GM19035 (cell line): Measurements from ENCODE around the gene BAHCC1.

ENCODE experiments used
- ATAC-seq: cut with Tn5 transposase; IDR thresholded peaks from one replicate; pipeline ENCODE4 v1.9.1; 2021; ENCODE audit not compliant: unreplicated experiment

The BAHCC1 gene

DNA sequence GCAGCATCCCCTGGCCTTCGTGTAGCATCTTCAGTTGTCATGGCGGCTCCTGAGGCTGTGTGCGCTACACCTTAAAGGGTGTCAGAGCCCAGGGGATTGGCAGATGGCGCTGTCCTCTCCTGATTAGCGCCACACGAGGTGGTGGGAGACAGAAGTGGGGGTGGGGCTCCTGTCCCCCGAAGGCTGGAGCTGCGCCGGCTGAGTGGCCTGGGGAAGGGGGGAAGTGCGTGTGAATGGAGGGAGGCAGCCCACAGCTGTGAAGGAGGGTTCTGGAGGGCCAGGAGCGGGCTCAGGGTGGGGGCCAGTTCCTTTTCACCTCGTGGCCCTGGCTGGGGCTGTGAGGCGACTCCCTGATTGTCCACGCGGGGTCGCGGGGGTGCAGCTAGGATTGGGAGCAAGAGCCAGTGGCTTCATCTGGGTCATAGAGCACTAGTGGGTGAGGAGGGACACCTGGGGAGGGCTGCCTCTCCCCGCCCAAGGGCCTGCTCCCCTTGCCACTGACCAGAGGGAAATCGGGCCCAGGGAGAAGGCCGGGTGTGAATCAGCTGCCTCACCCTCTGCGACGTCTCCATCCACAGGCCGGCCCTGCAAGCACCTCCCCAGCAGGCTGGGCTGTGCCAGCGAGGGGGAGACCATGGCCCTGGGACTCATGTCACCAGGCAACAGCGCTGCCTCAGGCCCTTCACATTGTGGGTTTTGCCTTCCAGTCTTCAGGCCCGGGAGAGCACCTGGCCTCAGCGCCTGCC lies 14.1 kb downstream of the BAHCC1 start:
- no peak for ATAC-seq

DNA sequence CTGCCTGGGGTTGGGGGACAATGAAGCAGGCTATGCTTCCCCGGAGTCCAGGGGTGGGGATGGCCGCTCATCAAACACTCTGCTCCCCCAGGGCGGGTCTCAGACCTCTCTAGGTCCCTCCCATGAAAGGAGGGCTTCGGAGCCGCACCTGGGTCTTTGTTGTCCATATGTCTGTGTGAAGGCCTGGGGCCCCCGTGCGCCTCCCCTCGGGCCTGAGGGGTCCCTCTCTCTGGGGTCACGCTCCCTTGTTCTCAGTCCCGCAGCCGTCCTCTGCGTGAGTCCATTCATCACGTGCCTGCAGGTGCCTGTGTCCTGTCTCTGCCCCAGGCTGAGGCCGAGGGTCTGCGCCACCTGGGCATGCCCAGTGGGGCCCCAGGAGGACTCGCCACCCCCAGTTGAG lies 15.6 kb downstream of the BAHCC1 start:
- ATAC-seq, result no peak

DNA sequence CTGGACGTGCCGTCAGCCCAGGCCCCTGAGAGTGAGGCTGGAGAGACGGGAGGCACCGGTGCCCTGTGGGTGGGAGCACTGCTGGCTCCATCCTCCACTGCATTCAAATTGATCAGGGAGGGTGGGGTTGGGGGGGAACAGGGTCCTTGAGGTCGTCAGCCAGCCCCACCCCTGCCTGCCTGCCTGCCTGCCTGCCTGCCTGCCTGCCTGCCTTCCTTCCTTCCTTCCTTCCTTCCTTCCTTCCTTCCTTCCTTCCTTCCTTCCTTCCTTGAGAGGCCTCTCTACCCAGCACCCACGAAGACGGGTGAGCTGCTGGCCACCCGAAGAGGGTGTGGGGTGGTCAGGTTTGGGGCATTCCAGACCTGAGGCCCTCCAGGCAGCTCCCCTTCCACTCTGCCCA lies 16.0 kb downstream of the BAHCC1 start:
- no peak for ATAC-seq

DNA sequence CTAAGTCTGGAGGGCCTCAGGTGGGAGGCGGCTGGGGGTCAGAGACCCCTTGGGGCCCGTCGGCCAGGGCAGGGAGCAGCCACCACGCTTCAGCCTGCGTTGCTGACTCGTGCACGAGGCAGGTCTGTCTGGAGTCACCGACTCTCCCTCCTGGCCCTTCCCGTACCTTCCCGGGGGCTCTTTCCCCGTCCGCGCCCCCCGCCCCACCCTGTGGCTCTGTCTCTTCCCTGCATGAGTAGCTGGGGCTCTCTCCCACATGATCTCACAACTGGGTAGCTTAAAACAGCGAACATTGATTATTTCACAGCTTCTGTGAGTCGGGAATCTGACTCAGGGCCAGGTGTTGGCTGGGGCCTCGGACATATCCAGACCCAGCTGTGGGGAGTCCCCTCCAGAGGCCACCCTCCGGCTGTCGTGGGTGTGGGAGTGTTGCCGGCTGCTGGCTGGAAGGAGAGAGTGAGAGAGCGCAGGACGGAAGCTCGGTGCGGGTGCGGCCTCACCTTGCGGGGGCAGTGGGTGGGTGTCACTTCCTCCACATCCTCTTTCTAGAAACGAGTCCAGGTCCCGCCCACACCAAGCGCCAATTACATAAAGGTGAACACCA lies 17.3 kb downstream of the BAHCC1 start:
- ATAC-seq, result no peak

DNA sequence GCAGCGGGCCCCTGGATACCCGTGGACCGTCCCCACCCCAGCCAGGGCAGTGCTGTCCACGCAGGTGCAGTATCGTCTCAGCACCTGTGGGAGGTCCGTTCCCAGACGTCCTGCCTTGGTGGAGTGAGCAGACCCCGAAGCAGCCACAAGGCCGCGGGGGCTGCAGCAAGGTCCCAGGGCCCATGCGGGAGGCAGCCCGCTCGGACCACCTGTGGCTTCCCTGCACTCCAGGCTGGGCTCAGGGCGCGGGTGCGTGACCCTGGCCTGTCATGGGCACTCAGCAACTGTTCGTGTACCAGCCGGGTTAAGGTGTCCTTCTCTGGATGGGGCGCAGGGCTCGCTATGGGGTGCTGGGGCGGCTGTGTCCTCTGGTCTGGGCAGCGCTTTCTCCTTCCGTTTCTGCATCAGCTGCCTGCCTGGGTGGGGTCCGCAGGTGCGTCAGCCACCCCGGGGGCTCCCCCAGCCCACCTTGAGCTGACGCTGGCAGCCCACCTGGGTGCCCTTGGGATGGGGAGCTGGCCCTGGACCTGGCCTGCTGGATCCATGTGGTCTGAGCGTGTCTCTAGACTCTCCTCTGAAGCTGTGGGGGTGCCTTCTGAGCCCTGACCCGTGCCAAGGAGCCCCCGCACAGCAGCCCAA lies 18.4 kb downstream of the BAHCC1 start:
- ATAC-seq, result no peak

DNA sequence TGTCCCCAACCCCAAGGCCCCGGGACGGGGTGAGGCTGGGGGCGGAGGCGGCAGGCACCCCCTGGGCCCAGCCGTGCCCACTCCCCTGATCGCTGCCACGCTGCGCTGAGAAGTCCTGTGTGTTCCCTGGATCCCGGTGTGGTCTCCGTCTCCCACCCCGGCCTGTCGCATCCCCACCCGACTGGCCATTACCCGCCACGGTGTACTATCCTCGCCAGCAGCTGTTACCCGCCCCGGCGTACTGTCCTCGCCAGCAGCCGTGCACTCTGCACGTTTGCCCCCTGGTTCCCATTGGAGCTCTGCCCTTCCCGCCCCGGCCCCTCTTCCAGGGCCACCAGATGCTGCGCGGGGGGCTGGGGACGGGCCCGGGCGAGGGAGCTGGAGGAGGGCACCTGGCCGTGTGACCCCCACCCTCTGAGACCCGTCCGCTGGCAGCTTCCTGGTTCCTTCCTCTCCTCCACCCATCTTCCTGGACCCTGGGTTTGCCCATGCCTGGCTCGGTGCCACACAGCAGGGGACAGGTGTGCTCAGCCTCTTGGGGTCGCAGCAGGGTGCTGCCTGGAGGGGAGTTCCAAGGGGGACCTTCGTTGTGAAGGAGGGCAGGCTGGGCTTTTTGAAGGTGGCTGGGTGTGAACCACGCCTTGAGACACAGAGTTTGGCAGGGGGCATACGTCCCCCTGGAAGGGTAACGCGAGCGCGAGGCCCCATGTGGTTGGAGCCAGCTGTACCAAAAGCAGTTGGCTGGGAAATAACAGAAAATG lies 19.7 kb downstream of the BAHCC1 start:
- ATAC-seq, result no peak

DNA sequence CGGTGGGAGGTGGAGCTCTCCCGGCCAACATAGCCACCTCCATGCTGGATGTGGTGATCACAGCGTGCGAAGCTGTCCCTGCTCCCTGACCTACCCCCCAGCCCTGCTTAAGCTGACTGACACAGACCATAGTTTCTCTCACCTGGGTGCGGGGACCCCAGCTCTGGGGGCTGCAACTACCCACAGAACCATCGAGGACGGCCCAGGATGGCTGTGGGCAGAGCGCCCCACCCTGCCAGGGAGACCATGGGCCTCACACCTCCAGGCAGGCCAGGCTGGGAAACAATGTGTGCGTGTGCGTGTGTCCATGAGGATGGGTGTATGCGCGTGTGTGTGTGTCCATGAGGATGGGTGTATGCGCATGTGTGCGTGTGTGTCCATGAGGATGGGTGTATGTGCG lies 20.4 kb downstream of the BAHCC1 start:
- no peak for ATAC-seq

DNA sequence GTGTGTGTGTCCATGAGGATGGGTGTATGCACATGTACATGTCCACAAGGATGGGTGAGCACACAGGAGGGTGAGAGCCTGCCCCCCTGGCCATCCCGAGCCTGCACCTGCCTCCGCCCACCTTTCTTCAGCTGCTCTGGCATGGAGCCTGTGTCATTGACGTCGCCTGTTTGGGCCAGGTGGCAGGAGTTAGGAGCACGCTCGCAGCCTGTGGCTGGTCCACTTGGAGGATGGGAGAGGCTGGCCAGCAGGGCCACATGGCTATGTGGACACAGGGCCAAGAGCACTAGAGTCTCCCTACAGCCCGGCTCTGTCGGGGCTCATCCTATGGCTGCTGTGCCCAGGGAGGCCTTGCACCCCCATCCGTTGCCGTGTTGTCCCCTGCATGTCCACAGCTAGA lies 21.4 kb downstream of the BAHCC1 start:
- no peak for ATAC-seq

DNA sequence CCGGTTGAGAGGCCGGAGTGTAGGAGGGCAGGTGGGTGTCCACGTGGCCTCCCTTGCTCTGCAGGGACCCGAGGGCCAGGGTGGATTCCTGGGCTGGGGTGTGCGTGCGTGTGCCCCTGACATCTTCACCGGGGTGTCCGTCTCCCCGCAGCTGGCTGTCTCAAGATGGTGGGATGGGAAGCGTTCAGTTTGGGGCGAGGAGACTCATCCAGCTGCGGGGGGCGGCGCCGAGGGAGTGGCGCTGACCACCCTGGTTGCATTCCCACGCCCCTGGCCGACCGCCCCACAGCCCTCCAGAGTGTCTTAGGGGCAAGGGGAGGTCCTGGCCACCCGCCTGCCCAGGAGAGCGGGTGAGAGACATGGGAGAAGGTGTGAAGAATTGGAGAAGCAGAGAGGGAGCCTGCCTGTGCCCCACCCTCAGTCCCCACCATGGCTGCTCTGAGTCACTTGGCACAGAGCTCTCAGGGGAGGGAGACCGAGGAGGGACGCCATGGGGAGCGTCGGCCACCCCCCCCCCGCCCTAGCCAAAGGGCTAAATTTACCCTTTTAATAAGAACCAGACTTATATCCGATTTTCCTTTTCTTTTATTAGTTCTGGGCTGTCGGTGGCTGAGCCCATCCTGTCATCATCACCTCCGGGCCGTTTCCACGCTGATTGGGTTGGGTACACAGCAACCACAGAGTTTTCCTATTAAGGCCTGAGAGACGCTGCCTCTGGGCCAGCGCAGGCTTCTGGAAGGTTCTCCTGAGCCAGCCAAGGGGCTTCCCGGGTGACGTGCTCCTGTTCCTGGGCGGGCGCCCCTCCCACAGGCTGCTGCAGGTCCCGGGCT lies 22.0 kb downstream of the BAHCC1 start:
- no peak for ATAC-seq

DNA sequence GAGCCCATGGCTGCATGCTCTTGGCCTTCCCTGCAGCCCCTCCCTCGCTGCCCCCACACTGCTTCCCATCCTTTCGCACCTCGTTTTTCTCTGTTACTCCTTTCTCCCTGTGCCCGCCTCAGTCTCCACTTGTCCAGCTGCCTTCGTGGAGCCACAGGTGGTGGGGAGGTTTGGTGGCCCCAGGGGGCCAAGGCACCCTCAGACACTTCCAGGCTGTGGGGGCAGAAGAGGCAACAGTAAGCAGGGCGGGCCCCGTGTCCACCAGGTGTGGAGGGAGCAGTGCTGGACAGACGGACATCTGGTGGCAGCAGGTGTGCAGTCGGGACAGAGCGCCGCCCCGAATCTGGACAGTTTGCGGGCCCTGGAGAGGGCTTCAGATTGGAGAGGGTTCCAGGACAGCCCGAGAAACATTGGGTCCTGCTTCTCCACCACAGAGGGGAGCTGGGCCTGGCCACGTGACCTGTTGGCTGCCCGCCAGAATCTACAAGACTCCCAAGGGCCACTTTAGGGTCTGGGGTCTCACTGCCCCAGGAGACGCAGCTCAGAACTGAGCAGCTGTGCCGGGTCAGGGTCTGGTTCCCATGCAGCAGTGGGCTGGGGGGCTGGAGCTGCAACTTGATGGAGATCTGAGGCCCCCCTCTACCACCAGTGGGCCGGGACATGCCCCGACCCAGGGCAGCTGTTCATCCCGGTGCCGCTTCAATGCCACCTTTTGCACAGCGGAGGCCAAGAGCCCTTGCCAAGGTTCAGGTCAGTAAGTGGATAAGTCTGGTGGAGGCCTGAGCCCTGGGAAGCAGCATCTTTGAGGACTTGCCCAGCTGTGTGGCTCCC lies 22.8 kb downstream of the BAHCC1 start:
- ATAC-seq, result no peak

DNA sequence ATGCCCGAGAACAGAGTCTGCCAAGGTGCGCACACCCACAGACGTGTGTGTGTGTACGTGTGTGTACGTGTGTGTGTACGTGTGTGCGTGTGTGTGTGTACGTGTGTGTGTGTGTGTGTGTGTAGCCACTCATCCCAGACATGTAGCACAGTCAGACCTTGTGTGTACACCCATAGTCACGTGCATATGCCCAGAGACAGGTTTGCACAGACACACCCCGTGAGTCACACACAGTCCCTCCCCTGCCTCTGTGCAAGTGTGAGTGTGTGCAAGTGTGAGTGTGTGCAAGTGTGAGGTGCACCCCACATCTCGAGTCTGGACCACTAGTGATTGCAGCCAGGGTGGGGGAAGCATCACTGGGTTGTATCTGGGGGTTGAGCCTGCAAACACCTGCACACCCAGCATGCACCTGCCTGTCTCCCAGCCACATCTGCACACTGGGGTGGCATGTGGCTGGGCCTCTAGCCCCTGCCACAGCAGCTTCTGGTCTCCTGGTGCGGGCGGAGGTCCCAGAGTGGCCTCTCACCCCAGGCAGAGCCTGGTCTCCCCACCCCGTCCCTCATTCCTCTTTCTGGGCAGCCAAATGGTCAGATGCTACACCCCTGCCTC lies 23.6 kb downstream of the BAHCC1 start:
- no peak for ATAC-seq

DNA sequence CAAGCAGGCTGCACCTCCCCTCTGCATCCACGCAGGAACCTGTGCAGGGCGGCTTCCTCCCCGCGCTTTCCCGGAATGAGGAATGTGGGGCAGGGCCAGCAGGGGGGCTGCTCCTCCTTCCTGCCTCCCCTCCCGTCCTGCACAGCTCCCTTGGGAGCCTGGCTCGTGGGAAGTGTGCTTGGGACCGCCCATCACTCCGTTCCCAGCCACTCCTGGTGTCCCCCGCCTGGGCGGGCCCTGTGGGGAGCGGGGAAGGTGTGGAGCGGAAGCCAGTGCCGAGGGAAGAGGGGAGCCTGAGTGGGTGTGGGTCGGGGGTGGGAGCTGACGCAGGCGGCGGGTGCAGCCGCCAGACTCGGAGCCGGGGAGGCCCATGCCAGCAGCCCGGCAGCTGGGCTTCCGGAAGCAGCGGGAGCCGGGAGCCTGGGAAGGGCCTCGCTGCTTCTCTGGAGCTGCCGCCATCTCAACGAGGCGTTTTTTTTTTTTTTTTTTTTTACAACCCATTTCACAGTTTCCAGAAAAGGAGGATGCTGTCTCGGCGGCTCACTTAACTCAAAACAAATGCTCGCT lies 24.1 kb downstream of the BAHCC1 start:
- ATAC-seq, result no peak

DNA sequence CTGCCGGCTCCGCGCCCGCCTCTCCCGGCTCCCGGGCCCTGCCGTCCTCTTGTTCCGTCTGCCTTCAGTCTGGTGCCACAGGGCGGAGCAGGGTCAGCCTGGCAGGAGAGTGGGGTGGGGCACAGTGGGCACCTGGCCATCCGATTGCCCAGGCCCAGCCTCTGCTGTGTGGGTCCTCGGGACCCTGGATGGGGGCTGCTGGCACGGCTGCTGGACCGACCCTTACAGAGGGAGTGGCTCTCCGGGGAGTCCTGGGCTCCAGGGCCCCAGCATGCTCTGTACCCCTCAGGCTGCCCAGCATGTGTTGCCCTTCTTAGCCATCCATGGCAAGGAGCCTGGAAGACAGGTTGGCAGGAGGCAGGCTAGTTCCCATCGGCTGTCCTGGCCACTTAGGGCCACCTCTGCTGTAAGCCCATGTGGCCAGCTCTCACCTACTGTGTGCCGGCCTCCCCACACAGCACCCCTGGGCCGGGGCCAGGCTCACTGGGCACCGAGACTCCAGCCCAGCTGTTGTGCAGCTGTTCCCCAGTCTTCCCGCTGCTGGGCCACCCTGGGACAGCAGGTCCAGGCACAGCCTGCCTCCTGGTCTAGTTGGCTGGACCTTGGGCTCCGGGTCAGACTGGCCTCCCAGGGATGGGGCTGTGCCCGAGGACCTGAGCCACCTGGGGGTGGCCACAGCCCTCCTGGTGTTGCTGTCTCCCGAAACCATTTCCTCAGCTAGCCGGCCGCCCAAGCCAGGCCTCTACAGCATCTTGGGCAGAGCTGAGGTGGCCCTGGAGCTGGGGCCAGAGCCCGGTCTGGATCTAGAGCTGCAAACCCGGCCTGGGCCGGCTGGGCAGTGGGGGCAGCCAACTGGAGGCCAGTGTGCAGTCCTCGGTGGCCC lies 24.9 kb downstream of the BAHCC1 start:
- no peak for ATAC-seq

DNA sequence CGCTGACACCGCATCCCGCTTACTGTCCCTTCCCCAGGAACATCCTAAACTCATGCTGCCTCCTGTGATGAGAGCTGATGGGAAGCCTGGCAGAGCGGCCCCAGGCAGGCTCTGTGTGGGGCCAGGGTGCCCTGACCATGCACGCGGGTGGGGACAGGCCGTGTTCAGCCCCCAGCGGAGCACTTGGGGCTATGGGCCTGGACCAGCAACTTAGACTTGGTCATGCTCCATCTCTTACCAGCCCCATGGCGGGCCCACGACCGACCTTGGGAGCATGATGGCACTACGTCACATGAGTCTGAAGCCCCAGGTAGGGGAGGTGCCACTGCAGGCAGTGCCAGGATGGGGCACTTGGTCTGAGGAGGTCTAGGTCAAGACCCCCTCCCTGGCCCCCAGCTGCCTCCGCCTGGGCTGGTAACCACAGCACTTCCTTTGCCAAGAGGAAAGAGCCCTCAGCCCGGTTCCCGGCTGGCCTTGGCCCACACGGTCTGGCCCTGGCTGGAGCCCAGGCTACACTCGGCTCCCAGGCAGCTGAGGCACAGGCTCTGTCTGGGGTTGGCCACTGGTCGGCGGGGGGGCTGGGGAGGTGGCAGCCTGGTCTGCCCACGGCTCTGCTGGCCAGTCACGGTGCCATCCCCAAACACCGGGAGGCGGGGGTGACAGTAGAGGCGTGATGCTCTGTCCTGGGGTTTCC lies 25.7 kb downstream of the BAHCC1 start:
- no peak for ATAC-seq

DNA sequence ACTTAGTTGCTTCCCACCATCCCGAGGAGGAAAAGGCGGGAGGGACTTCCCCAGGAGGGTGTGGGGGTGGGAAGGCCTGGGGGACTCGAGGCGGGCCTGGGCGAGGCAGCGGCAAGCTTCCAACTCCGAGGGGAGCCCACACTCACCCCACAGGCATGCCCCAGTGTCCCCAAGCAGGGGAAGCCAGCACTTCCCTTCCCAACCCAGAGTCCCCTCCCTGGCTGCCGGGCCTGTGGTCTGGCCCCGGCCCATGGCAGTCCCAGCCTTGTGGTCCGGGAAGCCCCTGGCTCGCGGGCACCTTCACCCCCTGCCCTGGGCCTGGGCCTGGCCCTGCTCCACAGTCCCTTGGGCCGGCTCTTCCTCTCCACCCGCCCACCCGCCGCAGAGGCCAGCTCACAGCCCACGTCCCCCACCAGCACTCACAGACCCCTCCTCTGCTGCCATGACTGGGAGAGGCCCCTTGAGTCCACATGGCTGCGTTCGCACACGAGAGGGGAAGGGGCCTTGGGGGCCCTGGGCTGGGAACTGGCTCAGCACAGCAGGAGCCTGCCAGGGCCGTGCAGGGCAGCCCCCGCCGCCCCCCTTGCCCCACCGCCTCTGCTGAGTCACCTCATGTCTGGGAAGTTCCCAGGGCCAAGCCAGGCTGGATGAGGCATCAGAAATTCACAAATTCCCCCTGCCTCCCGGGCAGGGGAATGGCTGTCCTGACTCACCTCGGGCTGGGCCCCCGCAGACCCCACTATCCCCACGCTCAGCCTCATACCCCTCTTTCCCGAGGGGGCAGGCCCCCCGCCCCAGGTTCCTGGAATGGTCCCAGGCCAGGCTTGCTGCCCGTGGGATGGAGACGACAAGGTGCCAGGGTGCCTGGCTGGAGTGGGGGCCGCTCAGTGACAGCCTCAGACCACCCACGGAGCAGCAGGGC lies 27.8 kb downstream of the BAHCC1 start:
- no peak for ATAC-seq

DNA sequence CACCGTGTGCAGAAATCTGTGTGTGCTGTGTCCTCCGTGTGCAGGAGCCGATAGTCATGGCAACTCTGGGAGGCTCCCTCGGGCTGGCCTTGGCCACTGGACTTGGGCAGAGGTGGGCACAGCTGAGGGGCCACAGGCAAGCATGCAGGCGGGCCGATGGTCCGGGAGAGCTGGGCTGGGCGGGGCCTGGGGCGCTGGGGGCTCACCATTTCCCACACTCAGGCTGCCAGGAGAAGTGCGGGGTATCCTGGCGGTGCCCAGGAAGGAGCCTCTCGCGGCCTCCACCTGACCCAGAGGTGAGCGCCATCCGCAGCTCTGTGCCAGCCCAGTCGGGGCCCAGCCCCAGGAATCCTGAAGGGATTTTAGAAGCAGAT lies 28.4 kb downstream of the BAHCC1 start:
- no peak for ATAC-seq
